HG03342 (cell line): ENCODE measurements around the gene NLGN2.

Source experiments
- ATAC-seq: cut with Tn5 transposase; IDR thresholded peaks from one replicate; pipeline ENCODE4 v1.9.1; 2021; ENCODE audit warnings: mild to moderate bottlenecking, moderate library complexity; ENCODE audit not compliant: unreplicated experiment

Gene NLGN2

GRCh38 chr17:7435676-7436555 is 28.3 kb downstream of the NLGN2 start:
- no peak for ATAC-seq

- ATAC-seq: no peak
Observed at GRCh38 chr17:7436556-7437368, 29.1 kb downstream of the NLGN2 start.

GRCh38 chr17:7437369-7437863 is 29.8 kb downstream of the NLGN2 start:
- no peak for ATAC-seq

GRCh38 chr17:7437950-7438614 is 30.4 kb downstream of the NLGN2 start:
- ATAC-seq: no peak

GRCh38 chr17:7438656-7439460 is 31.2 kb downstream of the NLGN2 start:
- no peak for ATAC-seq

- ATAC-seq: no peak
Observed at GRCh38 chr17:7439462-7440112, 31.9 kb downstream of the NLGN2 start, which contains the start of gene FGF11. Gene FGF11 (plus strand): TSS chr17:7439512. CDS start chr17:7439621, 109 bp downstream.

- ATAC-seq: no peak
Observed at GRCh38 chr17:7440113-7440833, 32.6 kb downstream of the NLGN2 start.

- no peak for ATAC-seq
Observed at GRCh38 chr17:7440834-7441195, 33.2 kb downstream of the NLGN2 start.

GRCh38 chr17:7441266-7441665 is 33.6 kb downstream of the NLGN2 start:
- ATAC-seq: no peak

GRCh38 chr17:7442142-7442541 is 34.5 kb downstream of the NLGN2 start:
- ATAC-seq: no peak

GRCh38 chr17:7443499-7444485 is 36.1 kb downstream of the NLGN2 start:
- no peak for ATAC-seq

GRCh38 chr17:7444682-7445618 is 37.3 kb downstream of the NLGN2 start, which contains the start of gene CHRNB1:
Gene CHRNB1 (plus strand): TSS chr17:7445061. CDS start chr17:7445128, 67 bp downstream.
- no peak for ATAC-seq

- no peak for ATAC-seq
Observed at GRCh38 chr17:7445619-7445968, 37.9 kb downstream of the NLGN2 start.

GRCh38 chr17:7448461-7448860 is 40.8 kb downstream of the NLGN2 start:
- ATAC-seq: no peak

GRCh38 chr17:7459961-7460545 is 52.4 kb downstream of the NLGN2 start:
- no peak for ATAC-seq

- no peak for ATAC-seq
Observed at GRCh38 chr17:7460850-7461660, 53.4 kb downstream of the NLGN2 start.
